ENCODE data around the gene TBC1D8.
A peak's percentile ranks its signal among the peaks of the same experiment; 100 is the strongest.

TBC1D8 gene

DNA sequence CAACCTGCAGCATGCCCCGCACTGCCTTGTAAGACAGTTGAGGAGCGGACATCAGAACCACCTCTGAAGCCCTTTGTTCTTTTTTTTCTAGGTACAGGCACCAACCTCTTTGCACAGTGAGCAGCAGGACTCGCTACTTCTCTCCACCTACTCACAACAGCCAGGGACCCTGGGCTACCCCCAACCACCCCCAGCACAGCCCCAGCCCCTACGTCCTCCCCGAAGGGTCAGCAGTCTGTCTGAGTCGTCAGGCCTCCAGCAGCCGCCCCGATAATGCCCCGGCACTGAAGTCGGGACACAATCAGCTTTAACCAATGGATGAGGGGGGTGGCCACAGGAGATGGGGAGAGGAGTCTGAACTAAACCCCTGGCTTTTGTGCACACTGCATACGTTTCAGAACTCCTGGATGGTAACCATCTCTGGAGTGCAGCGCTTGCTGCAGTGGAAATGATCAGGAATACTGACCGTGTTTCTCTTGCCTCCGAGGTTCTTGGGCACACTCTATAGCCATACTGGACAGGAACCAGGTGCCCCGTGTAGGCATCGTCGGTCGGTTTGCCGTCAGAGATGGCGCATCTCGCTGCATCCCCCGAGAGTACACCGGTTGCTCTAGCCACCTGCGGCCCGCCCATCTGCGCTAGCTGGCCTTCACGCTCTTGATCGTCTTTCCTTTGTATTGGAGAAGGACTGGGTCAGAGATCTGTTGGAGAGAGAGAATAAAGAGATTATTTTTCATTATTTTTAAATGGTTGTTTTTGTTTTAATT lies 155.7 kb downstream of the TBC1D8 start:
- no peak for DNase-seq

DNA sequence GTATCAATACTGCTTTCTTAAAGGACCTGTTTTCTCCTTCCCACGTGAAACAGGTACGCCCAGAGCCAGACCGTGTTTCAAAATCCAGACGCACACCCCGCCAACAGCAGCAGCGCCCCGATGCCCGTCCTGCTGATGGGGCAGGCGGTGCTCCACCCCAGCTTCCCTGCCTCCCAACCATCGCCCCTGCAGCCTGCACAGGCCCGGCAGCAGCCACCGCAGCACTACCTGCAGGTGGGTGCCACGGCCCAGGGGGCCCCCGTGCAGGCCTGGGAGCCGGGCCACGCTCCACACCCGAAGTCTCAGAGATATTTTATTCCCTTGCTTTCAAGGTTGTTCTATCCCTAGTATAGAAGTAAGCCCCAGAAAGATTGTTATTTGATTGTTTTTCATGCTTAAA lies 157.9 kb downstream of the TBC1D8 start:
- no peak for DNase-seq

- DNase-seq = no peak
Observed at GRCh38 chr2:100992262-100992661, 158.9 kb downstream of the TBC1D8 start.

DNA sequence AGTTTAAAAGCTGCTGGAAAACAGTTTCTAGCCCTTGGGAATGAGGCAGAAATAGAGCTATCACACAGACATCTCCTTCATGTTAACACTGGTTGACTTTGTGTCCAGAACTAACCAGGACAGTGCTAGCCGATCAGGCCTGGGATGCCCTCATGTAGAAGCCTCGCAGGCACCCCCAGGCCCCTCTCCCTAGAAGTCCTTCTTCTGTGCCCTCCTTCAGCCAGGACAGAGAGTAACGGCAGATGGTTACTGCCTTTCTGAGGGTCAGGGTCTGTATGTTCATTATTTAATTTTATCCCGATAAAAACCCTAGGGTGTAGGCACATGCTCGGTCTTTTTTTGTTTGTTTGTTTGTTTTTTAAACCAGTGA lies 159.8 kb downstream of the TBC1D8 start:
- no peak for DNase-seq

- DNase-seq = no peak
Observed at GRCh38 chr2:100990650-100991403, 160.4 kb downstream of the TBC1D8 start.

DNA sequence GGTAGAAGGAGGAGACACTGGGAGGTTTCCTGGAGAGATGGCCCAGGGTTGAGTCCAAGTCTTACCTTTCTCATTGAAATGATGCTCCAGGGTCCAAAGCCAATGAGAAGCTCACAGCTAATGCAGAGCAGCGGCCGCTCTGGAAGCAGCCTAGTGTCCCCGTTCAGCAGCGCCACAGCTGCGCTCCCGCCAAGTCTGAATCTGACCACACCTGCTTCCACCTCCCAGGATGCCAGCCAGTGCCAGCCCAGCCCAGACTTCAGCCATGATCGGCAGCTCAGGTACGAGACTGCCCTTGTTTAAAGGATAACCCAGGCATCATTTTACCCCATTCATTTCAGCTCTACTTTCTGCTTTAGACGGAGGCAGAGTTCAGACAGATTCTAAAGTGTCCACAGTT lies 161.0 kb downstream of the TBC1D8 start:
- no peak for DNase-seq

DNA sequence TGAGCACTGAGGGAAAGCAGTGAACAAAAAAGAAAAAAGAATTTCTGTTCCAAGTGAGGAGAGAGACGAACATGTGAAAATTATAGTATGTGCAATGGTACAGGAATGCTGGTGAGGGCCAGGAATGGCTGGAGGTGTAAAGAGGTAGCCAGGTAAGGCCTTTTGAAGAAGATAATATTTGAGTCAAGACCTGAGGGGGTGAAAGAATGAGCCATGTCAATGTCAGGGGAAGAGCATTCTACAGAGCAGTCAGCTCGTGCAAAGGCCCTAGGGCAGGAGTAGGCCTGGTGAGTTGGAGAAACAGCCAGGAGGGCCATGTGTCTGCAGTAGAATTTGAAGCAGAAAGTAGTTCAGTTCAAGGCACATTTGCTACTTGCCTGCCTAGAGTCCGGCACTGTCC lies 161.5 kb downstream of the TBC1D8 start:
- DNase-seq = no peak

GRCh38 chr2:100988630-100989417 lies 162.4 kb downstream of the TBC1D8 start:
- DNase-seq = no peak

DNA sequence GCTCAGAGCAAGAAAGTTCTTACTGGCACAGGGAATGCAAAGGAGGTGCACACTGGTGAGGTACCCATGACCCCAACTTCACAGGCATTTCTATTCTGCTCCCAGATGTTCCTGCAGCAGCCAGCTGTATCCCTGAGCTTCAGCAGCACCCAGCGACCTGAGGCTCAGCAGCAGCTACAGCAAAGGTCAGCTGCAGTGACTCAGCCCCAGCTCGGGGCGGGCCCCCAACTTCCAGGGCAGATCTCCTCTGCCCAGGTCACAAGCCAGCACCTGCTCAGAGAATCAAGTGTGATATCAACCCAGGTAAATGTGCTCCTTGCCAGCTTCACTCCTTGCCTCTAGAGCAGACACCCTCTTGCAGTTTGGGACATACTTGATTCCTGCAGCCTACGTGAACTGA lies 163.2 kb downstream of the TBC1D8 start:
- DNase-seq = no peak

- DNase-seq = no peak
Observed at GRCh38 chr2:100987536-100987935, 163.6 kb downstream of the TBC1D8 start.

- no peak for DNase-seq
Observed at GRCh38 chr2:100986157-100986556, 165.0 kb downstream of the TBC1D8 start.

GRCh38 chr2:100984892-100985307 lies 166.3 kb downstream of the TBC1D8 start:
- peak; percentile 29 for DNase-seq

DNA sequence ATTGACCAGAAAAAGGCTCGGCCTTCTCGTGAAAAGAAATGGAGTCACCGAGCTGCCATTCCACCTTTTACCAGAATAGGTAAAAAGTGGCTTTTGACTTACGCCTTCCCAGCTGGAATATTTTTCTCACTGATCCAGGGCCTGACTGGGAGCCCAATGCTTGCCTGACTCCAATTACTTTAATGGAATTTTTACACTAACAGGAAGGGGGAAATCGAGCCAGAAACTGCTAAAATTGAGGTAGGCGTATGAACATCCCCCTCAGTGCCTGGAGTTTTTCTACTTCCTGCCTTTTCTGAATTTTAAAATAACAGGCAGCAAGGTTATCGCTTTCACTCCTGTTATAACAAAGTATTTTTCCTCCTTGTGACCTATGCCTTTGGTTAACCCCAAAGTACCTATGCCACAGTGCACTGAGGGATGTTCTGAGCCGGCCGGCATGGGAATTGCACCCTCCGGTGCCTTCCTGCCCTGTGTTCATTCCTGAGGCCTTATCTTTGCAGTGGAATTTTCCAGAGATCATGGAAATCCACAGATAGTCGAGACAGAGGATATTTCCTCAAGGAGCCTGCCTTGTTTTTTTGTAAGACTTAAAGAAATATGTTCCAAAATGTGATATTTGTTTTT lies 167.4 kb downstream of the TBC1D8 start:
- DNase-seq = no peak

DNA sequence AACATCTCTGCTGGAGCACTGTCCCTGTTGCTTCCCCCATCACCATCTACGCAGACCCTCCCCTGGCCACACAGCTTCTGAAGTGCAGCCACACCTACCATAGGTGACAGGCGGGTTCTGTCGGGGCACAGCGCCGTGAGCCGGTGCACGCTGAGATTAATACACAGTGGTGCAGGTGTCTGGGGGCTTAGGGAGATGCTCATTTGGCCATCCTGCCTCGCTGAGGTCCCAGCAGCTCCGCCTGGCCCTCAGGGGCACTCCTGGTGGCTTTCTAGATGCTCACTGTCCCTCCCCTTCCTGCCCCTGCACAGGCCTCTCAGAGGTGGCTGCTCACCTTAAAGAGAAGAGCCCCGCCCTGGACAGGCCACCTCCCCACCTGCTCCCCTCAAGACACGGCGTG lies 168.0 kb downstream of the TBC1D8 start:
- no peak for DNase-seq

- no peak for DNase-seq
Observed at GRCh38 chr2:100982431-100982861, 168.7 kb downstream of the TBC1D8 start.

GRCh38 chr2:100981011-100981410 lies 170.2 kb downstream of the TBC1D8 start:
- no peak for DNase-seq

DNA sequence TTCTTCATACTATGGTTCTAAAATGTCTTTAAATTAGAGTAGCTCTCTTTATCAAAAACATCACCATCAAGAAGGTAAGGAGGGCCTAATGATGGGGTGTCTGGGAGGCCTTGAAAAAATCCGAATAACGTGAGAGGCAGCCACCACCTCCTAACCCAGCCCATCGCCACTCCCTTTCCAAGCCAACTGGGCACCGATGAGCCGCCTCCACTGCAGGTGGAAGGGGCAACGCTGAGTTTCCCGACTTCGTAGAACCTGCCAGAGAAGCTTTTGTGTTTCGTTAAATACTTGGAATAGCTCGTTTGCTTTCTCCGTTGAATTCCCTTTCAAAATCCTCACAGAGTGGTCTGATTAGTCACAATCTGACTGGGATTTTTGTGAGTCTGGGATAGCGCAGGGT lies 171.1 kb downstream of the TBC1D8 start:
- DNase-seq = no peak

DNA sequence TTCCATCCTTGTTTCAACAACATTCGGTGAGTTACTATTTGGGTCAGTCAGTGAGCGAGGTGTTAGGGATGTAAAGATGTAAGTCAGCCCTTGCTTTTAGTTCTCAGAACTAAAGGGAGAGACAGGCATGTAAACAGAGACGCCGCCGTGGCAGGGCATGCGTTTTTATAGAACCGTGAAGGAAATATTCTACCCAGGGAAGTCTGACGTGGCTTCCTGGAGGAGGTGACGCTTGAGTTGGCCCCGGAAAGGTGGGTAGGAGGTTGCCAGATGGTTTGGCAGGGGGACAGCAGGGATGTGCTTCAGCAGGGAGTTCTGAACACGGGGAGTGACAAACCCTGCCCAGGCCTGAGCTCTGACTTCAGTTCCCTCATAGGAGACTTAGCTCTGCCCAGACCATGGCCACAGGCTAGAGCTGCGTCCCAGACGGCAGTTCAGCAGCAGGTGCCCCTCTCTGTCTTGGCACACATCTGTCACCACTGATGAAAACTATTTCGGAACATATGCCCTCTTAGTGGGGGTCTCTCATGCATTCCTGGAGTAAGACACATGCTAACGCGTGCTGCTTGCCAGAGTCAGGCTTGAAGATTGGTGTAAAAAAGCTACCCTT lies 172.5 kb downstream of the TBC1D8 start:
- DNase-seq = no peak

- no peak for DNase-seq
Observed at GRCh38 chr2:100977511-100977910, 173.7 kb downstream of the TBC1D8 start.

DNA sequence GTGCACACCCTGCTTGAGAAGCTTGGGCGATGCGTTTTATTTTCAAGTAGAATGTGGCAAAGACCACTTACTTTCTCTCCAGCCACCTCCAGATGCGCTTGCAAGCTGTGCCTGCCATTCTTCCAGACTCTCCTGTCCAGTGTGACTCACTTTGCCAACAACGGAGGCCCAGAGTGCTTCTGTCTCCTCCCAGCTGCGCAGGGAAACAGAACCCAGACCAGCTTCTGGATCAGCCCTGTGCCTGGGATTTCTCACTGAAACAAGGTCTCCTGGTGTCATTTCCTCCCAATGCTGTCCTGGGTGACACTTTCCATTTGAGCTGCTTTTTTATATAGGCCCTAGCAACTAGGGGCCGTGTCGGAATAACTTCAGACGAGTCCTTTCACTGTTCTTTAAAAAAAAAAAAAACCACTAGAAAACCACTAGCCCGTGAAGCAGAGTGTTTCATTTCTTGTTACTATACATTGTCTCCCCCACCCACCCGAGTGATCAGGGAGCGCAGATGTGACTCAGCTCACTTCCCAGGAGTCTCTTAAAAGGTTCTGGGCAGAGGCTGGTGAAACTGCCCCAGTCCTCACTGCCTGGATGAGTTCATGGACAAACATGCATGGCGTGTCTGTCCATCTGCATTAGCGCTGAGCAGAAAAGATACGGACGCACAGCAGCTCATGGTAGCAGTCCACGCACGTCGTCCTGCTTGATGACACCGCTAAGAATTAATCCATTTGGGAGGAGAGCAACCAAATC lies 174.4 kb downstream of the TBC1D8 start:
- peak; percentile 71 for DNase-seq

- no peak for DNase-seq
Observed at GRCh38 chr2:100976061-100976460, 175.1 kb downstream of the TBC1D8 start.

DNA sequence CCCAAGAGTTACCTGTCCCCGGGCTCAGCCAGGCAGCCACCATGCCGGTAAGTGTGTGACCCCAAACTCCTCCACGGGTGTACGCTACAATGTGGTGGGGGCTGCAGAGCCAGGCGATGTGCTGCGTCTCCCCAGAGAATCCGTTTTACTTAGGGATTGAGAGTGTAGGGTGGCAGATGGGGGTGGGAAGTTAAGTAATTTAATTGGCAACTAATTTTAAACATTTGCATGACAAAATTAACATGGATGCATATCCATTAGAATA lies 175.7 kb downstream of the TBC1D8 start:
- DNase-seq = no peak

Measured in T1000 (cell line).